Measurements from ENCODE around the gene RSPH1. TPM values are rescaled to one million over a fixed set of nuclear protein-coding genes. Genes with fewer than 3 reads are reported as not detected.

RSPH1 gene
- total and polyA plus RNA-seq, 2 of the 8 experiments (the other 6 are each of a cell fraction or from before 2014, with no cell fraction given) = 0.24 TPM; not detected in 1

GRCh38 chr21:42434884-42435283 lies 61.1 kb downstream of the RSPH1 start:
- no peak overlapping the region for H2BK20ac ChIP-seq (ENCODE audit: low read length)
- WGBS, 2 experiments (ENCODE audit: extremely low coverage in 1 of 2, insufficient coverage in 1 of 2, insufficient read length in 1 of 2, insufficient replicate concordance in 2 of 2, low coverage in 1 of 2, low lambda C conversion rate in 2 of 2, missing lambda C conversion rate in 1 of 2) = 100% methylated on average over 3 of the region's 3 CpGs; no CpG with 5 or more reads in 1 of the 2 experiments
- no peak overlapping the region for H3K14ac ChIP-seq (ENCODE audit: insufficient read length)
- H3K23ac ChIP-seq (ENCODE audit: insufficient read length) = no peak overlapping the region
- no peaks in the 10 kb centered on the region for H3K79me2 ChIP-seq (ENCODE audit: control insufficient read depth in 1 of 2, insufficient read depth in 2 of 2, low read length in 2 of 2)
- H2BK15ac ChIP-seq (ENCODE audit: low read length) = no peak overlapping the region
- ChIA-PET POLR2A (ENCODE audit: partially characterized antibody) (no interaction called here), CTCF (ENCODE audit: partially characterized antibody) (interaction anchor here (1.9 kb wide), 1 partner anchor 23 kb away, joined by 6 read pairs; no protein-coding TSS in a partner anchor)
- DNase-seq (ENCODE audit: low read depth in 1 of 2, low spot score in 2 of 2) = no peak
- H4K5ac ChIP-seq (ENCODE audit: insufficient read length, low read depth, low read length) = no peak overlapping the region
- no peak overlapping the region for H3K4me2 ChIP-seq (ENCODE audit: insufficient read depth in 1 of 2, low read depth in 2 of 2, low read length in 2 of 2)
- no peak overlapping the region for H3K4me3 ChIP-seq (ENCODE audit: extremely low read depth in 1 of 4, insufficient read depth in 2 of 4, low read depth in 3 of 4, low read length in 4 of 4)
- H3K27ac ChIP-seq (ENCODE audit: low read depth, low read length) = no peak overlapping the region
- H3K56ac ChIP-seq (replicated peaks; ENCODE audit: insufficient read length, low read depth, low read length) = no peak overlapping the region
- H3K27me3 ChIP-seq (replicated peaks in 1 of 4; ENCODE audit: control insufficient read depth in 3 of 4, extremely low read depth in 1 of 4, insufficient read depth in 3 of 4, low read length in 3 of 4) = no peaks in the 10 kb centered on the region
- H3K36me3 ChIP-seq (ENCODE audit: control insufficient read depth in 2 of 4, insufficient read depth in 4 of 4, low read length in 3 of 4) = no peaks in the 10 kb centered on the region
- peaks cover 0 to 7% of the 10 kb centered on the region in 2 experiments for H4K20me1 ChIP-seq (replicated peaks in 1 of 2; ENCODE audit: control insufficient read depth in 1 of 2, insufficient read depth in 2 of 2, low read length in 2 of 2)
- no peak overlapping the region for H2AK5ac ChIP-seq (ENCODE audit: low read depth, low read length)
- no peak overlapping the region for H2BK12ac ChIP-seq (ENCODE audit: low read depth, low read length)
- no peak overlapping the region for H4K8ac ChIP-seq (ENCODE audit: extremely low read depth, insufficient read depth, low read length)
- H3K9ac ChIP-seq (replicated peaks in 1 of 4; ENCODE audit: extremely low read depth in 1 of 4, low read depth in 3 of 4, low read length in 3 of 4) = no peak overlapping the region
- H2AFZ ChIP-seq (ENCODE audit: low read length) = no peak overlapping the region
- H3K18ac ChIP-seq (ENCODE audit: extremely low read depth, low read length) = no peak overlapping the region
- peaks cover 4% of the 10 kb centered on the region in 2 experiments; a peak in 2 of 4 replicates for H3K9me3 ChIP-seq (ENCODE audit: insufficient read depth in 2 of 2, low read depth in 1 of 2, low read length in 1 of 2)
- no peak overlapping the region for H3K4ac ChIP-seq (replicated peaks; ENCODE audit: insufficient read length, low read depth, low read length)
- H3K4me1 ChIP-seq (replicated peaks in 1 of 4; ENCODE audit: control insufficient read depth in 3 of 4, insufficient read depth in 4 of 4, low read length in 3 of 4) = no peaks in the 10 kb centered on the region
- no peak for FAIRE-seq
- H3K79me1 ChIP-seq (ENCODE audit: low read depth, low read length) = no peaks in the 10 kb centered on the region
- no peak overlapping the region for H2BK120ac ChIP-seq (replicated peaks; ENCODE audit: low read depth, low read length)
- H4K91ac ChIP-seq (replicated peaks; ENCODE audit: insufficient read length, low read length) = no peak overlapping the region
- peaks cover 6% of the 10 kb centered on the region; the same call in 1 of the 2 replicates for H3K23me2 ChIP-seq (ENCODE audit: low read depth, low read length)
- peak; percentile 32; the same call in 1 of the 2 replicates for TF ChIP-seq KDM1A (IDR thresholded peaks at IDR 0.05; ENCODE audit: borderline replicate concordance, low read length)
- no peak for TF ChIP-seq CBX8 (IDR thresholded peaks at IDR 0.05; ENCODE audit: borderline replicate concordance, low read depth, low read length)
- no peak for TF ChIP-seq ZNF274 (IDR thresholded peaks at IDR 0.05; ENCODE audit: borderline replicate concordance, extremely low read depth, low read length)
- no peak for TF ChIP-seq ATF3 (IDR thresholded peaks at IDR 0.05; ENCODE audit: insufficient read depth, low read depth, low read length)
- no peak for TF ChIP-seq PHF8 (conservative IDR thresholded peaks at IDR 0.05; ENCODE audit: low read depth, low read length)
- TF ChIP-seq RAD21 (IDR thresholded peaks at IDR 0.05 in 1 of 2, conservative IDR thresholded peaks at IDR 0.05 in 1 of 2; ENCODE audit: low read depth in 2 of 2, low read length in 2 of 2) = no peak
- no peak overlapping the region for H2BK5ac ChIP-seq (ENCODE audit: low read depth, low read length)

Data from H1 (cell line).